ENCODE results near the gene RNF112. TPM values are rescaled to one million over a fixed set of nuclear protein-coding genes. Genes with fewer than 3 reads are reported as not detected.

Gene RNF112
- total and polyA plus RNA-seq, 2 of the 13 experiments (the other 11 are each of a cell fraction or from before 2014, with no cell fraction given) = 0.05 TPM; not detected in 1

- TF ChIP-seq DMTF1 (CRISPR knock-in tag; IDR thresholded peaks at IDR 0.05) = no peak
- TF ChIP-seq ZFP41 (CRISPR knock-in tag; IDR thresholded peaks at IDR 0.05; ENCODE audit: borderline replicate concordance) = no peak
- peak; percentile 91 for TF ChIP-seq ZNF629 (CRISPR knock-in tag; conservative IDR thresholded peaks at IDR 0.05)
- TF ChIP-seq MTF1 (CRISPR knock-in tag; IDR thresholded peaks at IDR 0.05) = no peak
- TF ChIP-seq REL (CRISPR knock-in tag; conservative IDR thresholded peaks at IDR 0.05) = no peak
- peak; percentile 35; the same call in 1 of the 2 replicates for TF ChIP-seq ZNF776 (CRISPR knock-in tag; IDR thresholded peaks at IDR 0.05)
- no peak for TF ChIP-seq IKZF1 (IDR thresholded peaks at IDR 0.05)
- no peak for TF ChIP-seq RFX5 (IDR thresholded peaks at IDR 0.05; ENCODE audit: low read depth, low read length)
- no peak for TF ChIP-seq ZBTB39 (CRISPR knock-in tag; IDR thresholded peaks at IDR 0.05)
- TF ChIP-seq MAZ (IDR thresholded peaks at IDR 0.05; ENCODE audit: borderline replicate concordance, low read depth, low read length) = no peak
- 0 out of 2 replicates have a peak, but pooled peaks have one; percentile 27 for TF ChIP-seq MAZ (CRISPR knock-in tag; IDR thresholded peaks at IDR 0.05; ENCODE audit: low read depth)
- TF ChIP-seq ZNF44 (CRISPR knock-in tag; IDR thresholded peaks at IDR 0.05) = no peak
- no peak for TF ChIP-seq ZBTB10 (CRISPR knock-in tag; IDR thresholded peaks at IDR 0.05; ENCODE audit: borderline replicate concordance)
- TF ChIP-seq RORA (CRISPR knock-in tag; IDR thresholded peaks at IDR 0.05) = no peak
- TF ChIP-seq ZNF326 (CRISPR knock-in tag; IDR thresholded peaks at IDR 0.05; ENCODE audit: borderline replicate concordance) = no peak
- TF ChIP-seq ZNF18 (CRISPR knock-in tag; IDR thresholded peaks at IDR 0.05; ENCODE audit: insufficient replicate concordance) = no peak
- no peak for TF ChIP-seq SYNCRIP (IDR thresholded peaks at IDR 0.05; ENCODE audit: insufficient read depth, low read depth, low read length)
- TF ChIP-seq CENPBD1 (CRISPR knock-in tag; IDR thresholded peaks at IDR 0.05; ENCODE audit: borderline replicate concordance, low read depth) = no peak
- TF ChIP-seq ZNF451 (CRISPR knock-in tag; IDR thresholded peaks at IDR 0.05) = no peak
- TF ChIP-seq RARA (CRISPR knock-in tag; IDR thresholded peaks at IDR 0.05) = no peak
These were observed 24.7 kb upstream of the RNF112 start (continued) for GRCh38 chr17:19386051-19386929.

Data from HepG2 (cell line).